ENCODE data around the gene CFAP69. TPM values are rescaled to one million over a fixed set of nuclear protein-coding genes. Genes with fewer than 3 reads are reported as not detected.

Gene CFAP69
- 0.30 and 0.86 TPM in 2 replicates for total RNA-seq

GRCh38 chr7:90244909-90245851, at the start of gene CFAP69:
TSS of gene CFAP69 (plus strand) at chr7:90245174. CDS start at chr7:90245425, 251 bp downstream.

GRCh38 chr7:90211391-90212148, 33.4 kb upstream of the CFAP69 start, which contains the start of gene STEAP2:
TSS of gene STEAP2 (plus strand) at chr7:90211740. CDS start at chr7:90225083, 13,343 bp downstream.

GRCh38 chr7:90320801-90321494, 76.0 kb downstream of the CFAP69 start, which contains the start of gene FAM237B:
TSS of gene FAM237B (minus strand) at chr7:90321304. CDS start at chr7:90319748, 1,556 bp downstream.

GRCh38 chr7:90346336-90347125, 101.6 kb downstream of the CFAP69 start, which contains the start of gene GTPBP10:
TSS of gene GTPBP10 (plus strand) at chr7:90346716. CDS start at chr7:90346742, 26 bp downstream.

Other genes starting within 250 kb of the CFAP69 start
- 33.9 and 44.6 TPM in 2 replicates for gene STEAP1, start 90.7 kb upstream of the CFAP69 start, total RNA-seq
- 5.1 and 8.7 TPM in 2 replicates for gene STEAP2, start 33.4 kb upstream of the CFAP69 start, total RNA-seq
- not detected in 2 replicates for gene FAM237B, start 76.1 kb downstream of the CFAP69 start, total RNA-seq
- gene GTPBP10, start 101.5 kb downstream of the CFAP69 start, total RNA-seq, result 12.5 and 19.7 TPM in 2 replicates
- gene CLDN12, start 158.3 kb downstream of the CFAP69 start, total RNA-seq, result 22.1 and 41.9 TPM in 2 replicates
- not detected in 2 replicates for gene PTTG1IP2, start 224.5 kb downstream of the CFAP69 start, total RNA-seq